HCT116 (cell line): ENCODE results near the gene ADIPOR2. TPM values are rescaled to one million over a fixed set of nuclear protein-coding genes. Genes with fewer than 3 reads are reported as not detected.

Source experiments
- ATAC-seq: fragments of 200-7000 bp; cut with Tn5 transposase; 2 replicates; pipeline ENCODE4 v1.9.1; 2020; ENCODE audit warnings: mild to moderate bottlenecking, moderate library complexity
- BruUV-seq: library from RNA; stranded (reverse); fragments of 400-500 nt; replicated peaks from 2 replicates; lab custom pipeline; 2021; lab: Mats Ljungman, UMichigan
- CTCF ChIA-PET: fragments of 300-600 bp; sonication (Branson Sonifier 250); formaldehyde crosslinking; loops from one replicate; lab custom pipeline; 2021; ENCODE audit warnings: antibody characterized with exemption; lab: Charles Lee
- POLR2A ChIA-PET: fragments of 300-600, 350-600 bp; sonication (Branson Sonifier 250); formaldehyde crosslinking; loops from one replicate; lab custom pipeline; 2021; ENCODE audit warnings: antibody characterized with exemption; lab: Charles Lee
- RAD21 ChIA-PET, 2 experiments: fragments of 300-600 bp; sonication (Branson Sonifier 250); formaldehyde crosslinking; loops; one replicate each; lab custom pipeline; 2023; ENCODE audit warnings: low total read pairs in 2 of 2; ENCODE audit not compliant: uncharacterized antibody in 2 of 2, unreplicated experiment in 2 of 2, low non-redundant PET in 1 of 2; lab: Charles Lee
- DNase-seq: peaks from one replicate; pipeline ENCODE4 v3.0.0-alpha.2; 2010; ENCODE audit warnings: low read depth, low spot score
- H2AFZ ChIP-seq: fragments of 200-600 bp; shearing (Covaris generic), sonication (generic); 2 replicates; pipeline ENCODE4 v1.6.1; 2017; ENCODE audit warnings: low read depth, mixed run types, mixed read lengths, antibody characterized with exemption, low read length; ENCODE audit not compliant: poor library complexity, severe bottlenecking
- H3K27ac ChIP-seq: 2 replicates; pipeline ENCODE4 v1.5.1; 2012; ENCODE audit warnings: low read depth, low read length
- H3K27me3 ChIP-seq: fragments of 200-600 bp; sonication (generic); 2 replicates; pipeline ENCODE4 v1.6.1; 2016; ENCODE audit warnings: mixed run types, low read length, mixed read lengths; ENCODE audit not compliant: insufficient read depth
- H3K36me3 ChIP-seq, 2 experiments: fragments of 200-500 bp in 1 of 2; fragments of 200-600 bp in 1 of 2; sonication (Bioruptor generic) in 1 of 2; sonication (generic) in 1 of 2; 2 replicates each; pipeline versions ENCODE4 v1.5.1 to v1.6.1; 2014 to 2016; ENCODE audit warnings: low read length in 2 of 2, inconsistent platforms in 1 of 2, mixed read lengths in 1 of 2, mixed run types in 1 of 2; ENCODE audit not compliant: insufficient read depth in 2 of 2, control insufficient read depth in 1 of 2
- H3K4me1 ChIP-seq, 2 experiments: fragments of 200-600 bp in 1 of 2; sonication (generic) in 1 of 2; 2 replicates each; pipeline versions ENCODE4 v1.5.1 to v1.6.1; 2012 to 2017; ENCODE audit warnings: low read length in 2 of 2, inconsistent platforms in 1 of 2, mild to moderate bottlenecking in 1 of 2, mixed read lengths in 1 of 2, mixed run types in 1 of 2, moderate library complexity in 1 of 2; ENCODE audit not compliant: insufficient read depth in 2 of 2, control insufficient read depth in 1 of 2
- H3K4me2 ChIP-seq: fragments of 200-600 bp; sonication (generic); 2 replicates; pipeline ENCODE4 v1.6.1; 2017; ENCODE audit warnings: mixed run types, low read length, mixed read lengths
- H3K4me3 ChIP-seq, 2 experiments: fragments of 200-600 bp in 1 of 2; sonication (generic) in 1 of 2; replicated peaks in 1 of 2; 2 replicates each; pipeline ENCODE4 v1.5.1; 2011 to 2016; ENCODE audit warnings: low read length in 2 of 2, control low read depth in 1 of 2, low read depth in 1 of 2, mild to moderate bottlenecking in 1 of 2, mixed read lengths in 1 of 2, mixed run types in 1 of 2
- H3K79me2 ChIP-seq: fragments of 200-600 bp; sonication (generic); 2 replicates; pipeline ENCODE4 v1.6.1; 2017; ENCODE audit warnings: mild to moderate bottlenecking, mixed run types, low read length, moderate library complexity, mixed read lengths; ENCODE audit not compliant: insufficient read depth
- H3K9ac ChIP-seq: fragments of 200-600 bp; sonication (generic); 2 replicates; pipeline ENCODE4 v1.6.1; 2016; ENCODE audit warnings: low read length, mixed read lengths
- H3K9me2 ChIP-seq: fragments of 200-600 bp; sonication (generic), shearing (Covaris generic); 2 replicates; pipeline ENCODE4 v1.6.1; 2017; ENCODE audit warnings: mixed run types, mild to moderate bottlenecking, moderate library complexity; ENCODE audit not compliant: insufficient read depth
- H3K9me3 ChIP-seq, 2 experiments: fragments of 200-500 bp in 1 of 2; fragments of 200-600 bp in 1 of 2; sonication (Bioruptor generic) in 1 of 2; sonication (generic) in 1 of 2; 2 replicates each; pipeline ENCODE4 v1.6.1; 2014 to 2017; ENCODE audit warnings: low read length in 2 of 2, mixed read lengths in 2 of 2, inconsistent platforms in 1 of 2, low read depth in 1 of 2, mild to moderate bottlenecking in 1 of 2, mixed run types in 1 of 2, moderate library complexity in 1 of 2; ENCODE audit not compliant: control insufficient read depth in 1 of 2, insufficient read depth in 1 of 2
- H4K20me1 ChIP-seq: fragments of 200-600 bp; sonication (generic), shearing (Covaris generic); 2 replicates; pipeline ENCODE4 v1.6.1; 2017; ENCODE audit warnings: mixed run types, mild to moderate bottlenecking, moderate library complexity; ENCODE audit not compliant: insufficient read depth
- ATF3 ChIP-seq: IDR thresholded peaks from 2 replicates; pipeline ENCODE4 v1.6.1; 2012
- EZH2 ChIP-seq: fragments of 200-600 bp; sonication (generic); IDR thresholded peaks from 2 replicates; pipeline ENCODE4 v1.6.1; 2017; ENCODE audit warnings: antibody characterized with exemption, mixed run types
- JUND ChIP-seq: IDR thresholded peaks from 2 replicates; pipeline ENCODE4 v1.6.1; 2012
- MAX ChIP-seq: IDR thresholded peaks from 2 replicates; pipeline ENCODE4 v1.6.1; 2012
- POLR2AphosphoS5 ChIP-seq: IDR thresholded peaks from 2 replicates; pipeline ENCODE4 v1.6.1; 2011; ENCODE audit warnings: mild to moderate bottlenecking, low read depth, low read length, moderate library complexity
- REST ChIP-seq: IDR thresholded peaks from 2 replicates; pipeline ENCODE4 v1.6.1; 2012; ENCODE audit warnings: low read depth
- intact Hi-C: fragments of 100-400 bp; cut with micrococcal nuclease; formaldehyde crosslinking; loops from 2 replicates; pipeline ENCODE4 v1.10.0; 2022
- total RNA-seq: library from RNA; stranded (reverse); gene quantifications from one replicate; pipeline ENCODE4 v1.2.1, GENCODE V29; 2021; ENCODE audit not compliant: unreplicated experiment

The ADIPOR2 gene
- total RNA-seq, 1 experiment from 2014 or later, result 69.9 TPM

GRCh38 chr12:1741154-1741949, 50.5 kb downstream of the ADIPOR2 start:
- H3K79me2 ChIP-seq, result peaks cover 96% of the 10 kb centered on the region
- no peaks in the 10 kb centered on the region for H3K27me3 ChIP-seq
- H4K20me1 ChIP-seq, result peaks cover 5% of the 10 kb centered on the region; the same call in 1 of the 2 replicates
- 0 out of 4 replicates have a peak, but pooled peaks cover 0 to 5% of the 10 kb centered on the region in 2 experiments for H3K9me3 ChIP-seq
- RAD21 ChIA-PET, result no interaction called here
- no peak overlapping the region for H3K4me2 ChIP-seq
- no peak overlapping the region for H3K9ac ChIP-seq
- H3K4me1 ChIP-seq, result no peaks in the 10 kb centered on the region
- H3K27ac ChIP-seq, result no peak overlapping the region
- CTCF ChIA-PET, result no interaction called here
- DNase-seq (no peak), ATAC-seq (no peak)
- no peak overlapping the region for H3K4me3 ChIP-seq
- H2AFZ ChIP-seq, result no peak overlapping the region
- no TSS peak for BruUV-seq
- no peak for TF ChIP-seq POLR2AphosphoS5
- no peak for TF ChIP-seq MAX
- TF ChIP-seq ATF3, result no peak
- TF ChIP-seq JUND, result no peak
- no peak for TF ChIP-seq REST
- no peak for TF ChIP-seq EZH2
- POLR2A ChIA-PET, result interaction anchor here (0.7 kb wide), 1 partner anchor 12 kb away, joined by 3 read pairs; no protein-coding TSS in a partner anchor
- H3K9me2 ChIP-seq, result no peaks in the 10 kb centered on the region
- intact Hi-C loops, result no loop called here
- peaks cover 0 to 15% of the 10 kb centered on the region in 2 experiments; a peak in 1 of 4 replicates for H3K36me3 ChIP-seq
